ENCODE results near the gene PRR7. TPM values are rescaled to one million over a fixed set of nuclear protein-coding genes. Genes with fewer than 3 reads are reported as not detected.

PRR7 gene
- total RNA-seq, 1 experiment from 2014 or later, result 28.6 TPM

- no peak for DNase-seq (ENCODE audit: low spot score)
Measured at GRCh38 chr5:177468685-177469628, 22.3 kb downstream of the PRR7 start.

- DNase-seq (ENCODE audit: low spot score), result no peak
Measured at GRCh38 chr5:177469750-177470525, 23.3 kb downstream of the PRR7 start.

GRCh38 chr5:177470759-177471536 lies 24.3 kb downstream of the PRR7 start:
- no peak for DNase-seq (ENCODE audit: low spot score)

GRCh38 chr5:177471610-177472356 lies 25.2 kb downstream of the PRR7 start:
- DNase-seq (ENCODE audit: low spot score), result no peak

GRCh38 chr5:177472460-177473442 lies 26.1 kb downstream of the PRR7 start:
- DNase-seq (ENCODE audit: low spot score), result no peak

- no peak for DNase-seq (ENCODE audit: low spot score)
Measured at GRCh38 chr5:177473443-177474001, 26.9 kb downstream of the PRR7 start, which contains the start of gene DBN1. Gene DBN1, minus strand, starts transcription at chr5:177473634. Its CDS starts 113 bp downstream, at chr5:177473521.

- no peak for DNase-seq (ENCODE audit: low spot score)
Measured at GRCh38 chr5:177474002-177474476, 27.4 kb downstream of the PRR7 start.

- DNase-seq (ENCODE audit: low spot score), result no peak
Measured at GRCh38 chr5:177474846-177475562, 28.4 kb downstream of the PRR7 start.

GRCh38 chr5:177475563-177476427 lies 29.2 kb downstream of the PRR7 start:
- DNase-seq (ENCODE audit: low spot score), result no peak

- no peak for DNase-seq (ENCODE audit: low spot score)
Measured at GRCh38 chr5:177476531-177477233, 30.1 kb downstream of the PRR7 start.

GRCh38 chr5:177477701-177478477 lies 31.3 kb downstream of the PRR7 start:
- no peak for DNase-seq (ENCODE audit: low spot score)

GRCh38 chr5:177478711-177479646 lies 32.4 kb downstream of the PRR7 start:
- DNase-seq (ENCODE audit: low spot score), result no peak

GRCh38 chr5:177479774-177480173 lies 33.2 kb downstream of the PRR7 start:
- no peak for DNase-seq (ENCODE audit: low spot score)

GRCh38 chr5:177482359-177482795 lies 35.8 kb downstream of the PRR7 start:
- DNase-seq (ENCODE audit: low spot score), result no peak

- no peak for DNase-seq (ENCODE audit: low spot score)
Measured at GRCh38 chr5:177483042-177483441, 36.4 kb downstream of the PRR7 start.
